Retinal pigment epithelial cell (primary cell): ENCODE results near the gene LRRC53.

Experiments used
- DNase-seq: peaks from one replicate; pipeline ENCODE4 v3.0.0-alpha.2; 2010; ENCODE audit warnings: low read depth
- H3K4me3 ChIP-seq: 2 replicates; pipeline ENCODE4 v1.5.1; 2011; ENCODE audit warnings: mild to moderate bottlenecking, low read length, control low read depth, moderate library complexity
- CTCF ChIP-seq: conservative IDR thresholded peaks from 2 replicates; pipeline ENCODE4 v1.5.1; 2011; ENCODE audit warnings: low read depth, low read length, control low read depth, inconsistent platforms

LRRC53 gene

GRCh38 chr1:74512170-74512915 lies at the start of gene LRRC53:
Gene LRRC53 (minus strand): TSS chr1:74512611. CDS start chr1:74483349, 29,262 bp downstream.
- no peak for TF ChIP-seq CTCF
- no peak for DNase-seq
- no peak within 1 kb of the TSS for H3K4me3 ChIP-seq

GRCh38 chr1:74549932-74550331 lies 37.5 kb upstream of the LRRC53 start:
- TF ChIP-seq CTCF, result no peak
- no peak for DNase-seq

GRCh38 chr1:74548961-74549750 lies 36.7 kb upstream of the LRRC53 start:
- no peak overlapping the region for H3K4me3 ChIP-seq
- no peak for TF ChIP-seq CTCF
- DNase-seq, result no peak

More at GRCh38 chr1:74549932-74550331, 37.5 kb upstream of the LRRC53 start:
- no peak overlapping the region for H3K4me3 ChIP-seq

- TF ChIP-seq CTCF, result no peak
- DNase-seq, result no peak
- H3K4me3 ChIP-seq, result no peak overlapping the region
Measured at GRCh38 chr1:74545821-74546220, 33.4 kb upstream of the LRRC53 start.

GRCh38 chr1:74534241-74534640 lies 21.8 kb upstream of the LRRC53 start:
- H3K4me3 ChIP-seq, result no peak overlapping the region
- DNase-seq, result no peak
- TF ChIP-seq CTCF, result no peak

- no peak for DNase-seq
- TF ChIP-seq CTCF, result no peak
- no peak overlapping the region for H3K4me3 ChIP-seq
Measured at GRCh38 chr1:74531796-74532195, 19.4 kb upstream of the LRRC53 start.
